A549 treated with AZD9567 at 1 μM for 4 hours (cell line): ENCODE measurements around the gene SPINK9. TPM values are rescaled to one million over a fixed set of nuclear protein-coding genes. Genes with fewer than 3 reads are reported as not detected.

Experiments used
- total RNA-seq: library from RNA; stranded (reverse); fragments of 200-300 nt; extraction: Qiagen RNA extraction; gene quantifications from 5 replicates; pipeline ENCODE4 v1.2.3, GENCODE V29; 2022; ENCODE audit not compliant: insufficient read depth

The SPINK9 gene, protein sequence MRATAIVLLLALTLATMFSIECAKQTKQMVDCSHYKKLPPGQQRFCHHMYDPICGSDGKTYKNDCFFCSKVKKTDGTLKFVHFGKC
- total RNA-seq: not detected in 5 replicates

DNA sequence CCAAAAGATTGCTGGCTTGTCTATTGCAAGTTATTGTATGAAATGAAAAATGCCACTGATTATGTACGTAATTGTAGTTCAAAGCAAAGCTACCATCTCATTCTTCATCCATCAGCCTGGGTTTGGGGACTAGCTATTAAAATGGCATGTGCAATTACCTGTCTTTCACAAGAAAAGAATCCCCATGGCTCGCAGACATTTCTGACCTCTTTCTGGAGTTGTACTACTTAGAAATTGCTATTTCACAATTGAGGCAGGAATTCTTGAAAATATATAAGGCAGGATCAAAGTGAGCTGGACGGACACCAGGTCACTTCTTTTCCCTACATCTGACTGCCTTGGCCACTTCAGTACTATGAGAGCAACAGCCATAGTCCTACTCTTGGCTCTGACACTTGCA lies at the start of gene SPINK9:
Gene SPINK9, plus strand, starts transcription at position 301 of the 400 bp plus-strand sequence. Its CDS starts 55 bp downstream, at position 356.

DNA sequence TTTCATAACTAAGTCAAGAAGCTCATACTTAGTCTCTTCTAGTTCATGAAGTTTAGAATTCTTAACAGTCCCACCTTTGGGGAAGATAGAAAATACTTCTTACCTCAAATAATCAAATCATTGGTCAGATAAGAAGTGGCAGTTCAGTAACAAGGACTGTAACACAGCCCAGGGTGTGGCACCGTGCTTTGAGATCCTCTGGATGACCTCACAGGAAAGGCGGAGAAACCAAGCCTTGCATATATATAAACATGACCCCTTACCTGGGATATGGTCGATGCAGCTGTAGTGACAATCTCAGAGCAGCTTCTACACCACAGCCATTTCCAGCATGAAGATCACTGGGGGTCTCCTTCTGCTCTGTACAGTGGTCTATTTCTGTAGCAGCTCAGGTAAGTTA lies 23.2 kb upstream of the SPINK9 start, which contains the start of gene SPINK7:
Gene SPINK7, plus strand, starts transcription at position 271 of the 400 bp plus-strand sequence. Its CDS starts 61 bp downstream, at position 332.

DNA sequence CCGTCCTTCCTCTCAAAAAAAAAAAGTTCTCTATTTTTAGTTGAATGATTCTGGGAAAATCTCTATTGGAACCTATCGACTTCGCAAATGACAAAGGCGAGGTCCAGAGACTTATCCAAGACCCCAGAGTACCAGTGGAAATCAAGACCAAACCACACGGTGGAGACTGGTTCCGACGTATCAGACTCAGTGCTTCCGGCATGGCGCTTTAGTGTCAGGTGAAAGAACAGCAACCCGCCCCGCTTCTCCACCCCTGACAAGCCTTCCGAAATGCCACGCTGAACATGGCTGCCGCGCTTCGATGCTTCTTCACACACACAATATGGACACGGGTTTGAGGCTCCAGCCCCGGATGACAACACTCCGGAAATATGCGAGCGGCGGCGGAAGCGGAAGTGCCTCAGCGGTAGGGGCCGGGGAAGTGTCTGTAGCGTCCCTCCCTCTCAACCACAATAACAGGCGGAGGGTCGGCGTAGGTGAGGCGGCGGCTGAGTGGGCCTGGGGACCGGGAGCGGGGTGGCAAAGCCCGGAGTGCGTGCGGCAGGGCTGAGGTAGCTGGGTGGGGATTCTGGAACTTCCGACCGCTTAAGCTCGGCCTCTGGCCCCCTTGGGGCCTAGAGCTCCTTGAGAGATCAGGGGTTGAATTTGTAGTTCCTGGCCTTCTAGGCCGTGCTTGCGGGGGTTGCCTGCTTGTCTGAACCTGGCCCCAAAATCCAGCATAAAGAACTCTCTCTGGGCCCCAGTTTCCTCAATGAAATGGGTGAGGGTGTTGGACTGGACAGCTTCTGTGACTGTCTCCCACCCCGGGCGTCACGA lies 48.4 kb downstream of the SPINK9 start, which contains the start of gene FBXO38:
Gene FBXO38, plus strand, starts transcription at position 395 of the 816 bp plus-strand sequence. CDS start 10,819 bp downstream, outside the sequence.

Other genes starting within 250 kb of the SPINK9 start
- not detected in 5 replicates for gene SPINK14, start 167.0 kb upstream of the SPINK9 start, total RNA-seq
- 0.39 to 0.57 TPM (median 0.51 TPM) in 4 of 5 replicates, not detected in the other for gene SPINK6, start 132.5 kb upstream of the SPINK9 start, total RNA-seq
- gene MARCOL, start 97.0 kb upstream of the SPINK9 start, total RNA-seq: not detected in 5 replicates
- 0.20 TPM in 1 of 5 replicates, not detected in the others for gene SPINK13, start 66.8 kb upstream of the SPINK9 start, total RNA-seq
- gene SPINK7, start 23.1 kb upstream of the SPINK9 start, total RNA-seq: not detected in 5 replicates
- gene FBXO38, start 48.4 kb downstream of the SPINK9 start, total RNA-seq: 17.0 to 54.4 TPM (median 18.7 TPM) in 5 replicates